Activated CD8-positive, alpha-beta T cell treated with anti-CD3 and anti-CD28 coated beads, Interleukin-2, amount 10 ng/mL, durations not matched to agents 7 days and 5 days (primary cell): ENCODE measurements around the gene CHMP6. TPM values are rescaled to one million over a fixed set of nuclear protein-coding genes. Genes with fewer than 3 reads are reported as not detected.
A peak's percentile ranks its signal among the peaks of the same experiment; 100 is the strongest.

Experiments
- ATAC-seq: fragments of 150-1000 bp; cut with Tn5 transposase; one replicate; pipeline ENCODE4 v1.10.0; 2021; ENCODE audit warnings: moderate library complexity
- CTCF ChIA-PET: fragments of 350-600 bp; sonication (Branson Sonifier 250); formaldehyde crosslinking; loops from one replicate; lab custom pipeline; 2021; ENCODE audit warnings: antibody characterized with exemption; lab: Charles Lee
- POLR2A ChIA-PET: fragments of 350-600 bp; sonication (Branson Sonifier 250); formaldehyde crosslinking; loops from one replicate; lab custom pipeline; 2021; ENCODE audit warnings: antibody characterized with exemption; lab: Charles Lee
- DNase-seq: peaks from one replicate; pipeline ENCODE4 v3.0.0-alpha.2; 2020
- H3K27ac Mint-ChIP-seq: one replicate; pipeline ENCODE4 v1.8.0; 2021; ENCODE audit warnings: mild to moderate bottlenecking, mixed read lengths
- H3K27me3 Mint-ChIP-seq: one replicate; pipeline ENCODE4 v1.8.0; 2021; ENCODE audit warnings: low read depth, mixed read lengths
- H3K36me3 Mint-ChIP-seq: one replicate; pipeline ENCODE4 v1.8.0; 2021; ENCODE audit warnings: low read depth, mixed read lengths
- H3K4me1 Mint-ChIP-seq: one replicate; pipeline ENCODE4 v1.8.0; 2021; ENCODE audit warnings: low read depth, mixed read lengths
- H3K4me3 Mint-ChIP-seq: one replicate; pipeline ENCODE4 v1.8.0; 2021; ENCODE audit warnings: mild to moderate bottlenecking, mixed read lengths
- H3K9me3 Mint-ChIP-seq: one replicate; pipeline ENCODE4 v1.8.0; 2022; ENCODE audit warnings: mixed read lengths; ENCODE audit not compliant: insufficient read depth
- total RNA-seq, 2 experiments: library from RNA; stranded (reverse); gene quantifications; one replicate each; pipeline ENCODE4 v1.2.3, GENCODE V29; 2021

CHMP6 gene
- total RNA-seq, 2 experiments from 2014 or later: 32.4 to 35.5 TPM

DNA sequence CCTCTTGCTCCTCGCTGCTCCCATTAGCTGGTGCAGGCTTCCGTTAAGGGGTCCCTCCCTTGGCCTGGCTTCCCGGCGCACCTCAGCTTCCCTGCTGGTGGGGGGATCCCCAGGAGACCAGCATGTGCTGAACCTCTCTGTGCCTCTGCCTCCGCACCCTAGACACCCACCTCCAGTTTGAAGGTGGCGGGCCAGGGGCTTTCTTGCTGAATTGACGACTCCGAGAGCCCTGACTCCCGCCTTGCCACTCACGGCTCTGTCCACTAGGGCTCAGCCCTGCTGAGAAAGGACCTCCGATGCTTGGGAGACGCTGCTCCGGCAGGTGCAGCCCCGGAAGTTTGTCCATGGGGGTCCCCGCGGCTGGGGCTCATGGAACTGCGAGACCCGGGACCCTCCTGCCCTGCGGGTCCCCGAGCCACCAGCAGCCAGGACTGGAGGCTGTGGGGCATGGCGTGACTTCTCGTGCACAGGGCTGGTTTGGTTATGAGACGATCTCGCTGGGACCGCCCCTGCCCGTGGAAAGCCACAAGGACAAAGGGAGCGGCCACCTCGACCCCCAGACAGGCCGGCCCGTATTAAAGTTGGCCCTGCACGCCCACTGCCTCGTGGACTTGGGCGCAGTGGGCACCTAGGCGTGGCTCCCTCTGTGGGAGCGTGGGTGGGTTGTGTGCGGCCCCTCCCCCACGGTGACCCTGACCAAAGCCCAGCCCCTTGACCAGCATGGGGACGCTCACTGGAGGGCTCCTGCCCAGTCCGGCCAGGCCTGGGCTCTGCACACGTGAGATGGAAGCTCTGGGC is 8.1 kb downstream of the CHMP6 start:
- no peak overlapping the region for H3K4me3 Mint-ChIP-seq
- CTCF ChIA-PET: no interaction called here
- DNase-seq (no peak), ATAC-seq (no peak)
- H3K4me1 Mint-ChIP-seq: peaks cover 12% of the 10 kb centered on the region
- no peaks in the 10 kb centered on the region for H3K9me3 Mint-ChIP-seq
- peaks cover 24% of the 10 kb centered on the region for H3K27me3 Mint-ChIP-seq
- H3K36me3 Mint-ChIP-seq: peaks cover 15% of the 10 kb centered on the region
- no peak overlapping the region for H3K27ac Mint-ChIP-seq
- POLR2A ChIA-PET: no interaction called here

GRCh38 chr17:81000334-81000630 is 8.6 kb downstream of the CHMP6 start:
- Mint-ChIP-seq H3K27ac (no peak overlapping the region), H3K4me3 (no peak overlapping the region), H3K27me3 (peaks cover 25% of the 10 kb centered on the region), H3K36me3 (peaks cover 16% of the 10 kb centered on the region), H3K4me1 (peaks cover 15% of the 10 kb centered on the region), H3K9me3 (no peaks in the 10 kb centered on the region)
- CTCF ChIA-PET: no interaction called here
- no peak for ATAC-seq
- POLR2A ChIA-PET: no interaction called here
- no peak for DNase-seq

GRCh38 chr17:81000631-81001357 is 9.2 kb downstream of the CHMP6 start:
- no peak for DNase-seq
- ATAC-seq: no peak
- Mint-ChIP-seq H3K27ac (no peak overlapping the region), H3K36me3 (peaks cover 12% of the 10 kb centered on the region), H3K9me3 (no peaks in the 10 kb centered on the region), H3K27me3 (peaks cover 25% of the 10 kb centered on the region), H3K4me1 (peaks cover 15% of the 10 kb centered on the region), H3K4me3 (no peak overlapping the region)
- POLR2A ChIA-PET: interaction anchor here (0.6 kb wide), 1 partner anchor 518 kb away, joined by 3 read pairs; no protein-coding TSS in a partner anchor
- CTCF ChIA-PET: interaction anchor here (0.7 kb wide), 1 partner anchor 331 kb away, joined by 3 read pairs; no protein-coding TSS in a partner anchor

GRCh38 chr17:81002013-81002384 is 10.4 kb downstream of the CHMP6 start:
- ChIA-PET CTCF (no interaction called here), POLR2A (interaction anchor here (0.8 kb wide), 1 partner anchor 86 kb away, joined by 3 read pairs; no protein-coding TSS in a partner anchor)
- ATAC-seq: no peak
- H3K27me3 Mint-ChIP-seq: peaks cover 34% of the 10 kb centered on the region
- peaks cover 11% of the 10 kb centered on the region for H3K36me3 Mint-ChIP-seq
- no peak overlapping the region for H3K4me3 Mint-ChIP-seq
- DNase-seq: no peak
- H3K4me1 Mint-ChIP-seq: peaks cover 15% of the 10 kb centered on the region
- H3K9me3 Mint-ChIP-seq: no peaks in the 10 kb centered on the region
- no peak overlapping the region for H3K27ac Mint-ChIP-seq

- no peaks in the 10 kb centered on the region for H3K9me3 Mint-ChIP-seq
- no peak overlapping the region for H3K4me3 Mint-ChIP-seq
- H3K36me3 Mint-ChIP-seq: peaks cover 11% of the 10 kb centered on the region
- POLR2A ChIA-PET: interaction anchor here (0.8 kb wide), 1 partner anchor 86 kb away, joined by 3 read pairs; no protein-coding TSS in a partner anchor
- ATAC-seq: no peak
- no peak for DNase-seq
- CTCF ChIA-PET: no interaction called here
- H3K27ac Mint-ChIP-seq: no peak overlapping the region
- peaks cover 15% of the 10 kb centered on the region for H3K4me1 Mint-ChIP-seq
- peaks cover 35% of the 10 kb centered on the region for H3K27me3 Mint-ChIP-seq
These were observed 11.0 kb downstream of the CHMP6 start for GRCh38 chr17:81002409-81003361.

DNA sequence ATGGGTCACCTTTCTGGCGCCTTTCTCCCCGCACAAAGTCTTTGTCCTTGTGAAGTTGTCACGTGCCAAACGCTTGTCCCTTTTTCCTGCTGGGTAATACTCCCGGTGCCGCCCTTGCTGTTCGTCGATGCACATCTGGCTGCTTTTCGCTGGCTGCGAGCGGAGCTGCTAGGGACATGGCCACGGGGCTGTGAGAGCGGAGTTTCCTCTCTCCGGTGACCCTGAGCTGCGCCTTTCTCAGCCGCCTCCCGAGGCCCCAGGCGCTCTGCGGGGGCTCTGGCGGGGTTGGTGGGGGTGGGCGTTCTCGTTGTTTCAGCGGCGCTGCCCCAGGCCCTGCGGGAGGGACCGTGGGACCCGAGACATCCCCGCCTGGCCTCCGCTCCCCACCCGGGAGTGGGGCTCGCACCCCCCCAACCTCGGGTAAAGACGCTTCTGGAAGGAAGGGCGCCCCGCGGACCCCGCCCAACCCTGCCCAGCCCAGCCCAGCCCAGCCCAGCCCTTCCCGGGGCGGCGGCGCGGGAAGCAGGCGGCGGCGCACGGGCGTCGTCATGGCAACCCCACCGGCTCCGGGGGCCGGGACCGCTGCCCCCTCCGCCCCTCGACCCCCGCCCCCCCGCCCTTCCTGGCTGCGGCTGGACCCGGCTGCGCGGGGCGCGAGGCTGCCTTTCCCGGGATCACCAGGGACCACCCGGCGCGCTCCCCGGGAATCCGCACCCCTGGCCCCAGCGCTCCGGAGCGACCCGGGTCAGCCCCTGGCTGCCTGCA is 12.3 kb downstream of the CHMP6 start:
- Mint-ChIP-seq H3K9me3 (no peaks in the 10 kb centered on the region), H3K27me3 (peaks cover 39% of the 10 kb centered on the region), H3K36me3 (peaks cover 8% of the 10 kb centered on the region), H3K4me3 (peak overlapping the region; percentile 57), H3K4me1 (peaks cover 15% of the 10 kb centered on the region), H3K27ac (no peak overlapping the region)
- no peak for DNase-seq
- CTCF ChIA-PET: interaction anchor here (1.0 to 2.0 kb wide), 4 partner anchors 13 to 577 kb away, joined by 3 to 7 read pairs (median 4); partner anchors contain the start of gene CHMP6
- POLR2A ChIA-PET: interaction anchor here (1.4 kb wide), 1 partner anchor 14 kb away, joined by 5 read pairs; no protein-coding TSS in a partner anchor
- peak; percentile 32 for ATAC-seq

- Mint-ChIP-seq H3K27me3 (peaks cover 34% of the 10 kb centered on the region), H3K27ac (no peak overlapping the region)
- POLR2A ChIA-PET: interaction anchor here (1.3 kb wide), 1 partner anchor 11 kb away, joined by 3 read pairs; no protein-coding TSS in a partner anchor
These were observed 15.2 kb downstream of the CHMP6 start for GRCh38 chr17:81006891-81007290.

DNA sequence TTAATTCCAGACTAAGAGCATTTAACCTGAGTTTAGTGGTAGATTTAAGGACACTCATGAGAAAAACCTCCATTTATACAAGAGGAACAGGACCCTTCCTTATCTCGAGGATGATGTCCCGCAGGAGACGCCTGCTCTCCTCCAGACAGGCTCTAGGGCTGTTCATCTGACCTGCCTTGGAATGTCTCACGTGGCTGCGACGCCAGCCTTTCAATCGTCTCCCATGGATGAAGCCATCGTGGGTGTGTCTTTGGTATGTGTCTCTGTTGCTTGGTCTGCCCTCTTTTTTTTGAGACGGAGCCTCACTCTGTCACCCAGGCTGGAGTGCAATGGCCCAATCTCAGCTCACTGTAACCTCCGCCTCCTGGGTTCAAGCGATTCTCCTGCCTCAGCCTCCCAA is 16.5 kb downstream of the CHMP6 start:
- peaks cover 12% of the 10 kb centered on the region for H3K36me3 Mint-ChIP-seq
- H3K27me3 Mint-ChIP-seq: peaks cover 25% of the 10 kb centered on the region
- no peak for DNase-seq
- H3K27ac Mint-ChIP-seq: no peak overlapping the region
- no peak for ATAC-seq
- H3K9me3 Mint-ChIP-seq: peaks cover 10% of the 10 kb centered on the region
- H3K4me1 Mint-ChIP-seq: peaks cover 19% of the 10 kb centered on the region
- ChIA-PET CTCF (interaction anchor here (1.3 kb wide), 1 partner anchor 15 kb away, joined by 4 read pairs; no protein-coding TSS in a partner anchor), POLR2A (no interaction called here)
- no peak overlapping the region for H3K4me3 Mint-ChIP-seq

More at GRCh38 chr17:81006891-81007290, 15.2 kb downstream of the CHMP6 start:
- H3K9me3 Mint-ChIP-seq: peaks cover 10% of the 10 kb centered on the region
- CTCF ChIA-PET: interaction anchor here (1.3 kb wide), 1 partner anchor 16 kb away, joined by 4 read pairs; no protein-coding TSS in a partner anchor
- DNase-seq (no peak), ATAC-seq (no peak)
- H3K36me3 Mint-ChIP-seq: peaks cover 9% of the 10 kb centered on the region
- H3K4me3 Mint-ChIP-seq: no peak overlapping the region
- H3K4me1 Mint-ChIP-seq: peaks cover 19% of the 10 kb centered on the region

GRCh38 chr17:81009136-81009535 is 17.5 kb downstream of the CHMP6 start:
- Mint-ChIP-seq H3K9me3 (peaks cover 10% of the 10 kb centered on the region), H3K27me3 (peaks cover 19% of the 10 kb centered on the region), H3K36me3 (peaks cover 12% of the 10 kb centered on the region), H3K4me3 (no peak overlapping the region), H3K27ac (no peak overlapping the region), H3K4me1 (peaks cover 13% of the 10 kb centered on the region)
- CTCF ChIA-PET: interaction anchor here (0.7 to 1.2 kb wide), 2 partner anchors 15 to 648 kb away, joined by 3 read pairs; no protein-coding TSS in a partner anchor
- ATAC-seq (no peak), DNase-seq (no peak)
- POLR2A ChIA-PET: interaction anchor here (0.5 to 1.0 kb wide), 2 partner anchors 9 to 499 kb away, joined by 3 read pairs; no protein-coding TSS in a partner anchor

GRCh38 chr17:81010935-81011334 is 19.3 kb downstream of the CHMP6 start:
- Mint-ChIP-seq H3K4me1 (peaks cover 10% of the 10 kb centered on the region), H3K27me3 (peaks cover 13% of the 10 kb centered on the region), H3K36me3 (peaks cover 14% of the 10 kb centered on the region), H3K27ac (no peak overlapping the region), H3K4me3 (no peak overlapping the region), H3K9me3 (peaks cover 17% of the 10 kb centered on the region)
- ChIA-PET POLR2A (no interaction called here), CTCF (no interaction called here)
- DNase-seq (no peak), ATAC-seq (no peak)
